ENCODE results near the gene HSPA1L. TPM values are rescaled to one million over a fixed set of nuclear protein-coding genes. Genes with fewer than 3 reads are reported as not detected.
"Not testable (repeated sequence)": the region's sequence is repeated elsewhere in the genome, so short reads cannot be mapped to it uniquely, and the experiment has no call there.

The HSPA1L gene
- total RNA-seq, 2 experiments from 2014 or later: 3.3 to 3.5 TPM

GRCh38 chr6:31821301-31822035, 6.4 kb upstream of the HSPA1L start:
- DNase-seq: peak; percentile 42
- Mint-ChIP-seq H3K4me3 (peak overlapping the region; percentile 93), H3K9me3 (no peaks in the 10 kb centered on the region), H3K27ac (peak overlapping the region; percentile 94), H3K27me3 (no peaks in the 10 kb centered on the region), H3K4me1 (peaks cover 63% of the 10 kb centered on the region), H3K36me3 (ENCODE audit: low read depth) (peaks cover 8% of the 10 kb centered on the region)
- ChIA-PET POLR2A (no interaction called here), CTCF (interaction anchor here (0.6 to 1.5 kb wide), 6 partner anchors 8 to 275 kb away, joined by 3 to 6 read pairs (median 4); partner anchors contain the start of gene ATP6V1G2)

DNA sequence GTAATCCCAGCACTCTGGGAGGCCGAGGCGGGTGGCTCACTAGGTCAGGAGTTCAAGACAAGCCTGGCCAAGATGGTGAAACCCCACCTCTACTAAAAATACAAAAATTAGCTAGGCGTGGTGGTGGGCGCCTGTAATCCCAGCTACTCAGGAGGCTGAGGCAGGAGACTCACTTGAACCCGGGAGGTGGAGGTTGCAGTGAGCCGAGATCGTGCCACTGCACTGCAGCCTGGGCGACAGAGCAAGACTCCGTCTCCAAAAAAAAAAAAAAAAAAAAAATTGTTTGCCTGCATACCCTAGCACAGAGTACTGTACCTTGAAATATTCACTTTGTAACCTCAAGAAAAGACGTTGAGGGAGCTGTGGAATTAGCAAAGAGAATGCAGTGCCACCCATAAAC, 5.3 kb upstream of the HSPA1L start:
- not testable (repeated sequence) for H3K9me3 Mint-ChIP-seq; H3K27ac Mint-ChIP-seq; H3K27me3 Mint-ChIP-seq; H3K36me3 Mint-ChIP-seq (ENCODE audit: low read depth); DNase-seq; H3K4me3 Mint-ChIP-seq
- POLR2A ChIA-PET: interaction anchor here (0.7 to 0.8 kb wide), 2 partner anchors 14 to 1801 kb away, joined by 3 to 7 read pairs; no protein-coding TSS in a partner anchor
- CTCF ChIA-PET: interaction anchor here (0.6 to 1.5 kb wide), 6 partner anchors 10 to 109 kb away, joined by 3 to 6 read pairs (median 4); no protein-coding TSS in a partner anchor
- H3K4me1 Mint-ChIP-seq: peaks cover 56% of the 10 kb centered on the region

DNA sequence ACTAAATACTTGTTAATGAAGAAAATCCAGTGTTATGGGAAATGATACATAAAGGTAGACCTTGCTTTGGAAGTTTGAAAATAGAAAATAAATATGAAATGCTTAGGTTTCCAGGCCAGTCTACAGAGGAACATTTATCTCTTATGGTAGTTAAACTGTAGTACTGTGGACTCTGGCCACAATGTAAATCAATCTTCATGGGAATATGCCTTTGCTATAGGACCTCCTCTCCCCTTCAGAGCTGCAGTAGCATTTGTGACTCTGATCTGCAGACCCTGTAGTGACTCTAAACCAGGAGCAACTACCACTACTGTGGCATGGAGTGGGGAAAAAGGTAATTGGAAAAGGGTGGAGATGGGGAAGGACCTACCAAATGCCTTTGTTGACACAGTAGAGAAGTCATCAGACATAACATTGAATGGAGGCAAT, 4.8 kb upstream of the HSPA1L start:
- Mint-ChIP-seq H3K27ac (peak overlapping the region; percentile 72), H3K4me1 (peaks cover 52% of the 10 kb centered on the region)

DNA sequence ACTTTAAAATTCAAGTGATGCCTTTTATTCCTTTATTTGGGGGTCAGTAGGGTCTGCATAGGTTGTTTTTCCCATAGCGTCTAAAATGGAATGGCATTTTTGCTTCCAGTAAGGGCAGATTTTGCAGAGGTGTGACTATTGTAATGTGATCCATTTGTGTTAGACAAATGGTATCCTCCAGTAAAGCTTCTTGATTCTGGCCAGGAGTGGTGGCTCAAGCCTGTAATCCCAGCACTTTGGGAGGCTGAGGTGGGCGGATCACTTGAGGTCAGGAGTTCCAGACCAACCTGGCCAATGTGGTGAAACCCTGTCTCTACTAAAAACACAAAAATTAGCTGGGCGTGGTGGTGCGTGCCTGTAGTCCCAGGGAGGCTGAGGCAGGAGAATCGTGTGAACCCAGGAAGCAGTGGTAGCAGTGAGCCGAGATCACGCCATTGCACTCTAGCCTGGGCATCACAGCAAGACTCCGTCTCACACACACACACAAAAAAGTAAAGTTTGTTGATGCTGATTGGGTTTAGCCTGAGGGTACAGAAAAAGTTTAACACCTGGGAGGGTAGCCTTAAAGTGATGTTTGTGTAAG, 2.9 kb upstream of the HSPA1L start:
- Mint-ChIP-seq H3K27ac (peak overlapping the region; percentile 94), H3K36me3 (ENCODE audit: low read depth) (peaks cover 12% of the 10 kb centered on the region), H3K4me1 (peaks cover 53% of the 10 kb centered on the region), H3K4me3 (peak overlapping the region; percentile 91)
- DNase-seq, H3K27me3 Mint-ChIP-seq, POLR2A ChIA-PET, H3K9me3 Mint-ChIP-seq: not testable (repeated sequence)
- CTCF ChIA-PET: interaction anchor here (1.0 kb wide), 1 partner anchor 22 kb away, joined by 5 read pairs; the partner anchor contains the start of gene VARS1

More for the DNA sequence above, 4.8 kb upstream of the HSPA1L start:
- DNase-seq: no peak
- CTCF ChIA-PET: interaction anchor here (0.6 to 1.5 kb wide), 7 partner anchors 11 to 311 kb away, joined by 3 to 6 read pairs (median 3); partner anchors contain the start of gene FKBPL
- Mint-ChIP-seq H3K4me3 (peak overlapping the region; percentile 38), H3K9me3 (no peaks in the 10 kb centered on the region), H3K27me3 (no peaks in the 10 kb centered on the region), H3K36me3 (ENCODE audit: low read depth) (peaks cover 10% of the 10 kb centered on the region)
- POLR2A ChIA-PET: interaction anchor here (0.8 kb wide), 1 partner anchor 14 kb away, joined by 3 read pairs; no protein-coding TSS in a partner anchor

- peak overlapping the region; percentile 91 for H3K4me3 Mint-ChIP-seq
- peaks cover 12% of the 10 kb centered on the region for H3K36me3 Mint-ChIP-seq (ENCODE audit: low read depth)
- CTCF ChIA-PET: interaction anchor here (1.0 kb wide), 1 partner anchor 22 kb away, joined by 5 read pairs; the partner anchor contains the start of gene VARS1
- H3K9me3 Mint-ChIP-seq, H3K27me3 Mint-ChIP-seq, POLR2A ChIA-PET, DNase-seq: not testable (repeated sequence)
- peaks cover 53% of the 10 kb centered on the region for H3K4me1 Mint-ChIP-seq
- peak overlapping the region; percentile 94 for H3K27ac Mint-ChIP-seq
Measured at GRCh38 chr6:31817133-31817928, 2.2 kb upstream of the HSPA1L start.

GRCh38 chr6:31814677-31815024, 432 bp downstream of the HSPA1L start:
- DNase-seq: peak; percentile 82
- Mint-ChIP-seq H3K27me3 (no peaks in the 10 kb centered on the region), H3K9me3 (no peaks in the 10 kb centered on the region), H3K36me3 (ENCODE audit: low read depth) (peaks cover 24% of the 10 kb centered on the region), H3K4me3 (peak overlapping the region; percentile 93), H3K27ac (peak overlapping the region; percentile 92), H3K4me1 (peaks cover 46% of the 10 kb centered on the region)
- POLR2A ChIA-PET: interaction anchor here (0.5 to 1.2 kb wide), 4 partner anchors 8 to 104 kb away, joined by 3 to 5 read pairs (median 4); partner anchors contain the start of genes LSM2 and VARS1
- CTCF ChIA-PET: interaction anchor here (1.1 to 1.9 kb wide), 5 partner anchors 8 to 76 kb away, joined by 3 to 9 read pairs (median 4); partner anchors contain the start of gene LSM2

GRCh38 chr6:31813465-31813849, 1.6 kb downstream of the HSPA1L start:
- POLR2A ChIA-PET: no interaction called here
- peaks cover 24% of the 10 kb centered on the region for H3K36me3 Mint-ChIP-seq (ENCODE audit: low read depth)

GRCh38 chr6:31811645-31812044, 3.4 kb downstream of the HSPA1L start:
- Mint-ChIP-seq H3K27ac (peak overlapping the region; percentile 85), H3K4me3 (no peak overlapping the region), H3K36me3 (ENCODE audit: low read depth) (peaks cover 24% of the 10 kb centered on the region), H3K4me1 (peaks cover 33% of the 10 kb centered on the region), H3K9me3 (no peaks in the 10 kb centered on the region), H3K27me3 (no peaks in the 10 kb centered on the region)
- CTCF ChIA-PET: interaction anchor here (0.6 to 1.0 kb wide), 5 partner anchors 8 to 197 kb away, joined by 3 to 4 read pairs (median 3); partner anchors contain the start of gene AIF1
- POLR2A ChIA-PET: no interaction called here
- DNase-seq: no peak

More at GRCh38 chr6:31813465-31813849, 1.6 kb downstream of the HSPA1L start:
- DNase-seq: no peak
- CTCF ChIA-PET: interaction anchor here (1.1 to 1.5 kb wide), 4 partner anchors 8 to 14 kb away, joined by 3 to 6 read pairs (median 4); no protein-coding TSS in a partner anchor
- Mint-ChIP-seq H3K4me1 (peaks cover 40% of the 10 kb centered on the region), H3K27ac (peak overlapping the region; percentile 85), H3K27me3 (no peaks in the 10 kb centered on the region), H3K4me3 (peak overlapping the region; percentile 93), H3K9me3 (no peaks in the 10 kb centered on the region)

DNA sequence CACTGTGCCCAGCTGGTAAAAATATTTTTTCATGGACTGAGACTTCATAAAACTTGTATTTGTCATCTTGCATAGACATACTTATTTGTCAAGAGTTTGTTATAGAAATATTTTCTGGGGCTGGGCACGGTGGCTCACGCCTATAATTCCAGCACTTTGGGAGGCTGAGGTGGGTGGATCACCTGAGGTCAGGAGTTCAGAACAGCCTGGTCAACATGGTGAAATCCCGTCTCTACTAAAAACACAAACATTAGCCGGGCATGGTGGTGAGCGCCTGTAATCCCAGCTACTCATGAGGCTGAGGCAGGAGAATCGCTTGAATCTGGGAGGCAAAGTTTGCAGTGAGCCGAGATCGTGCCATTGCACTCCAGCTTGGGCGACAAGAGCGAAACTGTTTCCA, 6.5 kb downstream of the HSPA1L start:
- H3K27ac Mint-ChIP-seq, H3K4me3 Mint-ChIP-seq, H3K27me3 Mint-ChIP-seq, H3K9me3 Mint-ChIP-seq, POLR2A ChIA-PET, DNase-seq: not testable (repeated sequence)
- CTCF ChIA-PET: interaction anchor here (0.7 to 4.1 kb wide), 3 partner anchors 12 to 80 kb away, joined by 4 to 29 read pairs (median 5); partner anchors contain the start of gene VARS1
- peaks cover 44% of the 10 kb centered on the region for H3K4me1 Mint-ChIP-seq
- peaks cover 24% of the 10 kb centered on the region for H3K36me3 Mint-ChIP-seq (ENCODE audit: low read depth)

DNA sequence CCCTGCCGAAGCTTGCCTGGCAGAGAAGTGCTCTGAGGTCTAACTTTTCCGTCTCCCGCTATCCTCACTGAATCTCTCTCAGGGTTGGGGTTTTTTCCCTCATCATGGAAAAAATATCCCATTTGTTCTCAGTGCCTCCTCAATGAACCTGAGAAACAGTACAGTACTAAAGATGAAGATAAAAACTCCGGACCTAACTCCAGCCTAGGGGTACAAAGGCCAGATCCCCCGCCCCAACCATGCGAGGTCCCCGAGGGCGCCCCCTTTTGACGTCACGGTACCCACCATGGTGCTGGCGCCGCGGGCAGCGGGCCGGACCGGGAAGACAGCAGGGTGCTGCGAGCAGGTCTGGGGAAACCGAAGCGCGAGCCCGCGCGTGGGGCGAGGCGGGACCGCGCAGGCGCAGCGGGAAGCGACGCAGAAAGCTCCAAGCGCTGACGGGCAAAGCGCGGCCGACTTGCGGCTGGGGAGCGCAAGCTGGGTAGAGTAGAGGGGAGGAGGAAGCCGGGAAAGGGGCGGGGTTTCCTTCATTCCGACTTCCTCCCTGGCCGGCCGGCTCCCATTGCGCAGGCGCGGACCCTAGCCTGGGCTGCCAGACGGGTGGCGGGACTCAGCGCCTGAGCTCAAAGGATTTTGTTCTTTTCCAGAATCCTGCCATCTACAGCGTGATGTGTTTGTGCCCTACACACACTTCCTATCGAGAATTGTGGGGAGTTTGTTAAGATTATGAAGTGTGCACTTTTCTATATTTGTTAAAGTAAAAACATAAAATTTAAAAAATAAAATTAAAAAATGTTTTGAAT, 8.4 kb downstream of the HSPA1L start, which contains the start of gene LSM2:
Gene LSM2 (minus strand): TSS at position 497 of the 803 bp plus-strand sequence. CDS start 209 bp downstream, at position 288.
- H3K9me3 Mint-ChIP-seq: no peaks in the 10 kb centered on the region
- no peaks in the 10 kb centered on the region for H3K27me3 Mint-ChIP-seq
- DNase-seq: peak; percentile 97
- H3K36me3 Mint-ChIP-seq (ENCODE audit: low read depth): peaks cover 33% of the 10 kb centered on the region
- peaks cover 33% of the 10 kb centered on the region for H3K4me1 Mint-ChIP-seq
- peak within 1 kb of the TSS; percentile 94 for H3K4me3 Mint-ChIP-seq
- POLR2A ChIA-PET: interaction anchor here (0.6 to 1.2 kb wide), 7 partner anchors 9 to 70 kb away, joined by 3 to 13 read pairs (median 4); partner anchors contain the start of genes CLIC1, HSPA1A, HSPA1L and MSH5
- H3K27ac Mint-ChIP-seq: peak within 1 kb of the TSS; percentile 91
- CTCF ChIA-PET: interaction anchor here (0.5 to 4.1 kb wide), 14 partner anchors 8 to 325 kb away, joined by 3 to 29 read pairs (median 4); partner anchors contain the start of genes HSPA1A, HSPA1L and VARS1

DNA sequence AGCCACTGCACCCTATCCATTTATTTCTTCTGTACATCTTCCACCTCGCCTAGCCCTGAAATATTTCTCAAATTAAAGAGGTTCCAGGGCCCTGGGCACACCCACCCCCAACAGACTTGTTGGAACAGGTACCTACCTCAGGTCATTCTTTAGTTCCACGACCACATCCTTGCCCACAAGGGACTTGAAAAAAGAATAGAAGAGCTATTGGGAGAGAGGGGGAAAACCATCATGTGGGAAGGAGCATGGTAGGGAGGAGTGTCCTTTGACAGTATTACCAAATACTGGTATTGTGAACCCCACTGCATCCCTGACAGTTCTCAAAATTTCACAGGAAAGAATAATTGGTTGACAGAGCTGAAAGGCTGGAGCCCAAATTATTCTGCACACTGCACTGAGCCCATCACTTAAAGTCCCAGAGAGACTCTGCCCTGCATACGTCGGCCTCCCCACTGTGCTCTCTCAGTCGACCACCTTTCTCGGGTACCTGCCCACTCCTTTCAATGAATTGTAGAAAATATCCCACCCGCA, 9.1 kb downstream of the HSPA1L start:
- H3K27ac Mint-ChIP-seq: peak overlapping the region; percentile 91
- peaks cover 36% of the 10 kb centered on the region for H3K4me1 Mint-ChIP-seq
- H3K4me3 Mint-ChIP-seq: peak overlapping the region; percentile 94
- ChIA-PET POLR2A (interaction anchor here (0.6 kb wide), 1 partner anchor 14 kb away, joined by 3 read pairs; no protein-coding TSS in a partner anchor), CTCF (interaction anchor here (0.5 to 4.1 kb wide), 11 partner anchors 8 to 324 kb away, joined by 3 to 29 read pairs (median 4); partner anchors contain the start of genes HSPA1A, HSPA1L and VARS1)
- peaks cover 31% of the 10 kb centered on the region for H3K36me3 Mint-ChIP-seq (ENCODE audit: low read depth)
- no peak for DNase-seq
- no peaks in the 10 kb centered on the region for H3K9me3 Mint-ChIP-seq
- H3K27me3 Mint-ChIP-seq: no peaks in the 10 kb centered on the region

Data from activated CD4-positive, alpha-beta T cell treated with anti-CD3 and anti-CD28 coated beads, Interleukin-2, amount 10 ng/mL, durations not matched to agents 7 days and 5 days (primary cell).